K562 (cell line): ENCODE results near the gene AMZ2. TPM values are rescaled to one million over a fixed set of nuclear protein-coding genes. Genes with fewer than 3 reads are reported as not detected.
A peak's percentile ranks its signal among the peaks of the same experiment; 100 is the strongest.

Experiments
- ARID1B ChIP-seq: fragments of 450-650 bp; IDR thresholded peaks from 2 replicates; pipeline ENCODE4 v1.6.1; 2016; ENCODE audit warnings: antibody characterized with exemption, mild to moderate bottlenecking, inconsistent platforms
- DIDO1 ChIP-seq: fragments of 450-650 bp; IDR thresholded peaks from 2 replicates; pipeline ENCODE4 v1.6.1; 2016; ENCODE audit warnings: low read depth, missing biosample characterization, missing genetic modification characterization
- FIP1L1 ChIP-seq: fragments of 200-400 bp; formaldehyde crosslinking; IDR thresholded peaks from 2 replicates; pipeline ENCODE4 v1.6.1; 2018; ENCODE audit warnings: mild to moderate bottlenecking, low read depth, low read length; ENCODE audit not compliant: poor library complexity, severe bottlenecking
- HMGN3 ChIP-seq: IDR thresholded peaks from 2 replicates; pipeline ENCODE4 v1.6.1; 2011; ENCODE audit warnings: borderline replicate concordance, low read depth, mild to moderate bottlenecking, mixed read lengths, low read length; ENCODE audit not compliant: insufficient read length; ENCODE audit errors: extremely low read depth
- KDM1A ChIP-seq, 2 experiments: fragments of 450-650 bp; IDR thresholded peaks; 2 replicates each; pipeline ENCODE4 v1.6.1; 2016; ENCODE audit warnings: mild to moderate bottlenecking in 2 of 2
- KLF16 ChIP-seq: IDR thresholded peaks from 2 replicates; pipeline ENCODE4 v1.6.1; 2016; ENCODE audit warnings: antibody characterized with exemption
- MTA3 ChIP-seq: fragments of 450-650 bp; formaldehyde crosslinking; IDR thresholded peaks from 2 replicates; pipeline ENCODE4 v1.6.1; 2017; ENCODE audit warnings: mild to moderate bottlenecking, borderline replicate concordance
- NR2C2 ChIP-seq, 2 experiments: fragments of 200-800 bp in 1 of 2; sonication (Bioruptor generic) in 1 of 2; sonication (generic) in 1 of 2; formaldehyde crosslinking in 1 of 2; IDR thresholded peaks; 2 replicates each; pipeline versions ENCODE4 v1.6.1 to v1.8.0; 2016 to 2022; ENCODE audit warnings: mild to moderate bottlenecking in 1 of 2, missing compliant biosample characterization in 1 of 2, missing genetic modification characterization in 1 of 2, missing genetic modification reagents in 1 of 2
- RBFOX2 ChIP-seq: fragments of 200-400 bp; formaldehyde crosslinking; IDR thresholded peaks from 2 replicates; pipeline ENCODE4 v1.6.1; 2017; ENCODE audit warnings: low read depth, mild to moderate bottlenecking, low read length, moderate library complexity
- TAF9B ChIP-seq: fragments of 450-650 bp; IDR thresholded peaks from 2 replicates; pipeline ENCODE4 v1.6.1; 2018; ENCODE audit warnings: mild to moderate bottlenecking; ENCODE audit not compliant: partially characterized antibody
- U2AF2 ChIP-seq: fragments of 200-400 bp; formaldehyde crosslinking; optimal IDR thresholded peaks from 2 replicates; pipeline ENCODE3; 2017; ENCODE audit warnings: low read depth, mild to moderate bottlenecking, low read length
- ZBTB1 ChIP-seq: sonication (generic); formaldehyde crosslinking; IDR thresholded peaks from 2 replicates; pipeline ENCODE4 v1.8.1; 2023; ENCODE audit warnings: missing genetic modification reagents, low read depth, mild to moderate bottlenecking, borderline replicate concordance
- ZFX ChIP-seq: sonication (generic); formaldehyde crosslinking; IDR thresholded peaks from 2 replicates; pipeline ENCODE4 v1.8.0; 2022; ENCODE audit warnings: mild to moderate bottlenecking, missing genetic modification reagents, moderate library complexity
- ZNF445 ChIP-seq: fragments of 250-450 bp; sonication (Bioruptor Pico); IDR thresholded peaks from 2 replicates; pipeline ENCODE4 v1.4.0; 2020; ENCODE audit warnings: low read depth, mild to moderate bottlenecking, moderate library complexity
- polyA plus RNA-seq, 8 experiments: library from polyadenylated mRNA; depleted of rRNA in 4 of 8; stranded (reverse) in 5 of 8; unstranded in 3 of 8; fragments of >200 nt; fragmentation: Nextera tagmentation in 2 of 8; fragmentation: Illumina TruSeq in 1 of 8; extraction: Ambion mirVana in 2 of 8; extraction: Trizol in 1 of 8; gene quantifications; 2 replicates each; pipeline versions ENCODE4 v1.2.1 to v1.2.3, GENCODE V29; 2011 to 2014; ENCODE audit warnings: inconsistent platforms in 1 of 8, missing spikeins in 1 of 8
- total RNA-seq, 7 experiments: library from RNA; depleted of rRNA in 6 of 7; stranded (reverse); fragments of >200 nt in 6 of 7; fragmentation: Illumina TruSeq in 2 of 7; extraction: Trizol in 2 of 7; gene quantifications; 2 replicates each; pipeline versions ENCODE4 v1.2.1 to v1.2.3, GENCODE V29; 2011 to 2021; ENCODE audit warnings: low replicate concordance in 1 of 7
- TF ChIP-seq, protein P1 (sequence below): sonication (generic); formaldehyde crosslinking; IDR thresholded peaks from 2 replicates; pipeline ENCODE4 v1.9.0; 2022; ENCODE audit warnings: mild to moderate bottlenecking, missing genetic modification reagents
- TF ChIP-seq, protein P2 (sequence below): fragments of 250-450 bp; sonication (Bioruptor Pico); IDR thresholded peaks from 2 replicates; pipeline ENCODE4 v1.4.0; 2020; ENCODE audit warnings: mild to moderate bottlenecking
- TF ChIP-seq, protein P3 (sequence below): fragments of 450-650 bp; IDR thresholded peaks from 2 replicates; pipeline ENCODE4 v1.6.1; 2018; ENCODE audit not compliant: partially characterized antibody
- TF ChIP-seq, protein P4 (sequence below), 2 experiments: IDR thresholded peaks in 1 of 2; conservative IDR thresholded peaks in 1 of 2; 2 replicates each; pipeline ENCODE4 v1.6.1; 2016; ENCODE audit warnings: low read depth in 2 of 2, mild to moderate bottlenecking in 1 of 2, missing compliant biosample characterization in 1 of 2, missing genetic modification characterization in 1 of 2, moderate library complexity in 1 of 2

Gene AMZ2
- total and polyA plus RNA-seq, 9 of the 15 experiments (the other 6 are each of a cell fraction or from before 2014, with no cell fraction given), result 22.6 to 92.2 (median 52.6) TPM

DNA sequence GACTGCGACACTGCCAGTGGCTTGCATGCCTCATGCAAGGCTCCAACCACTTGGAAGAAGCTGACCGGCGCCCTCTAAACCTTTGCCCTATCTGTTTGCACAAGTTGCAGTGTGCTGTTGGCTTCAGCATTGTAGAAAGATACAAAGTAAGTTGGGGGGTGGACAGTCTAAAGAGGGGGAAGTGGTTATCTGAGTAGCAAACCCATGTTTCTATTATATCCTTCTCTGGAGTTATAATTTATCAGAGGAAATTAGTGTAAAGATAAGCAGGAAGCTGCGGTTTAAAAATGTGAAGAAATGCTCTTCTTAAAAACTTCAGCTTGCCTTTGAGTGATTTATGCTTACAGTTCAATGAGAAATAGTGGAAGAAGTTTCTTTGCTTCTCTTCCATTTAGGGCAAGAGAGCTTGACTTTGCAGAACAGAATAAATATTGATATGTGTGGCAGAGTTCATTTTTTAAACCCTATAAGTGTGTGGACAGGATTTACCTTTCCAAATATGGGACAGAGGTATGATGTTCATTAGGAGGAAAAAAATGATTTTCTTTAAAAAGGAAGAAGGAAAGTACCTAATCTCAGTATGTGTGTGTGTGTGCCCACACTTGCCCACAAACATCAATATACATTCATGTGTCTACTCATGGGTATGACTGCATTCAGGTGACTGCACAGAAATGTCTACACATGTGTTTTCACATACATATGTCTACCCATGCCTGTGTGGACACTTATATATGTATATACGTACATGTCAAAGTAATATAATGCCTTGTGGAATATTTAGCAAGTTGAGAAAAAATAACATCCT lies 8.1 kb downstream of the AMZ2 start (continued):
- TF ChIP-seq, protein P1, sequence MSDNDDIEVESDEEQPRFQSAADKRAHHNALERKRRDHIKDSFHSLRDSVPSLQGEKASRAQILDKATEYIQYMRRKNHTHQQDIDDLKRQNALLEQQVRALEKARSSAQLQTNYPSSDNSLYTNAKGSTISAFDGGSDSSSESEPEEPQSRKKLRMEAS (CRISPR knock-in tag), result no peak
- TF ChIP-seq, protein P2, sequence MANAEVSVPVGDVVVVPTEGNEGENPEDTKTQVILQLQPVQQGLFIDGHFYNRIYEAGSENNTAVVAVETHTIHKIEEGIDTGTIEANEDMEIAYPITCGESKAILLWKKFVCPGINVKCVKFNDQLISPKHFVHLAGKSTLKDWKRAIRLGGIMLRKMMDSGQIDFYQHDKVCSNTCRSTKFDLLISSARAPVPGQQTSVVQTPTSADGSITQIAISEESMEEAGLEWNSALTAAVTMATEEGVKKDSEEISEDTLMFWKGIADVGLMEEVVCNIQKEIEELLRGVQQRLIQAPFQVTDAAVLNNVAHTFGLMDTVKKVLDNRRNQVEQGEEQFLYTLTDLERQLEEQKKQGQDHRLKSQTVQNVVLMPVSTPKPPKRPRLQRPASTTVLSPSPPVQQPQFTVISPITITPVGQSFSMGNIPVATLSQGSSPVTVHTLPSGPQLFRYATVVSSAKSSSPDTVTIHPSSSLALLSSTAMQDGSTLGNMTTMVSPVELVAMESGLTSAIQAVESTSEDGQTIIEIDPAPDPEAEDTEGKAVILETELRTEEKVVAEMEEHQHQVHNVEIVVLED, result no peak
- TF ChIP-seq TAF9B, result no peak
- TF ChIP-seq, protein P3, sequence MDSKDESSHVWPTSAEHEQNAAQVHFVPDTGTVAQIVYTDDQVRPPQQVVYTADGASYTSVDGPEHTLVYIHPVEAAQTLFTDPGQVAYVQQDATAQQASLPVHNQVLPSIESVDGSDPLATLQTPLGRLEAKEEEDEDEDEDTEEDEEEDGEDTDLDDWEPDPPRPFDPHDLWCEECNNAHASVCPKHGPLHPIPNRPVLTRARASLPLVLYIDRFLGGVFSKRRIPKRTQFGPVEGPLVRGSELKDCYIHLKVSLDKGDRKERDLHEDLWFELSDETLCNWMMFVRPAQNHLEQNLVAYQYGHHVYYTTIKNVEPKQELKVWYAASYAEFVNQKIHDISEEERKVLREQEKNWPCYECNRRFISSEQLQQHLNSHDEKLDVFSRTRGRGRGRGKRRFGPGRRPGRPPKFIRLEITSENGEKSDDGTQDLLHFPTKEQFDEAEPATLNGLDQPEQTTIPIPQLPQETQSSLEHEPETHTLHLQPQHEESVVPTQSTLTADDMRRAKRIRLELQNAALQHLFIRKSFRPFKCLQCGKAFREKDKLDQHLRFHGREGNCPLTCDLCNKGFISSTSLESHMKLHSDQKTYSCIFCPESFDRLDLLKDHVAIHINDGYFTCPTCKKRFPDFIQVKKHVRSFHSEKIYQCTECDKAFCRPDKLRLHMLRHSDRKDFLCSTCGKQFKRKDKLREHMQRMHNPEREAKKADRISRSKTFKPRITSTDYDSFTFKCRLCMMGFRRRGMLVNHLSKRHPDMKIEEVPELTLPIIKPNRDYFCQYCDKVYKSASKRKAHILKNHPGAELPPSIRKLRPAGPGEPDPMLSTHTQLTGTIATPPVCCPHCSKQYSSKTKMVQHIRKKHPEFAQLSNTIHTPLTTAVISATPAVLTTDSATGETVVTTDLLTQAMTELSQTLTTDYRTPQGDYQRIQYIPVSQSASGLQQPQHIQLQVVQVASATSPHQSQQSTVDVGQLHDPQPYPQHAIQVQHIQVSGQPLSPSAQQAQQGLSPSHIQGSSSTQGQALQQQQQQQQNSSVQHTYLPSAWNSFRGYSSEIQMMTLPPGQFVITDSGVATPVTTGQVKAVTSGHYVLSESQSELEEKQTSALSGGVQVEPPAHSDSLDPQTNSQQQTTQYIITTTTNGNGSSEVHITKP, result no peak
- no peak for TF ChIP-seq MTA3
- no peak for TF ChIP-seq U2AF2
- TF ChIP-seq, protein P4, sequence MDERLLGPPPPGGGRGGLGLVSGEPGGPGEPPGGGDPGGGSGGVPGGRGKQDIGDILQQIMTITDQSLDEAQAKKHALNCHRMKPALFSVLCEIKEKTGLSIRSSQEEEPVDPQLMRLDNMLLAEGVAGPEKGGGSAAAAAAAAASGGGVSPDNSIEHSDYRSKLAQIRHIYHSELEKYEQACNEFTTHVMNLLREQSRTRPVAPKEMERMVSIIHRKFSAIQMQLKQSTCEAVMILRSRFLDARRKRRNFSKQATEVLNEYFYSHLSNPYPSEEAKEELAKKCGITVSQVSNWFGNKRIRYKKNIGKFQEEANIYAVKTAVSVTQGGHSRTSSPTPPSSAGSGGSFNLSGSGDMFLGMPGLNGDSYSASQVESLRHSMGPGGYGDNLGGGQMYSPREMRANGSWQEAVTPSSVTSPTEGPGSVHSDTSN (CRISPR knock-in tag; IDR thresholded peaks at IDR 0.05; ENCODE audit: low read depth), result peak; percentile 28; the same call in 1 of the 2 replicates
- TF ChIP-seq, protein P4 (tag; conservative IDR thresholded peaks at IDR 0.05; ENCODE audit: low read depth), result peak; percentile 81
- no peak for TF ChIP-seq FIP1L1
- no peak for TF ChIP-seq ZNF445
- TF ChIP-seq KLF16, result peak; percentile 51; the same call in 1 of the 2 replicates
- TF ChIP-seq KDM1A (IDR thresholded peaks at IDR 0.05), result peak in 1 of 2 experiments; percentile 26; a peak in 2 of 4 replicates
- TF ChIP-seq DIDO1 (tag), result no peak
- TF ChIP-seq ARID1B, result peak; percentile 72
- TF ChIP-seq HMGN3, result no peak
- TF ChIP-seq NR2C2 (CRISPR knock-in tag; IDR thresholded peaks at IDR 0.05), result no peak
- TF ChIP-seq NR2C2 (tag; IDR thresholded peaks at IDR 0.05), result peak; percentile 46; the same call in 1 of the 2 replicates
- no peak for TF ChIP-seq ZFX
- no peak for TF ChIP-seq RBFOX2
- TF ChIP-seq ZBTB1 (CRISPR knock-in tag), result no peak
